ENCODE results near the gene CCNK.

Gene CCNK

DNA sequence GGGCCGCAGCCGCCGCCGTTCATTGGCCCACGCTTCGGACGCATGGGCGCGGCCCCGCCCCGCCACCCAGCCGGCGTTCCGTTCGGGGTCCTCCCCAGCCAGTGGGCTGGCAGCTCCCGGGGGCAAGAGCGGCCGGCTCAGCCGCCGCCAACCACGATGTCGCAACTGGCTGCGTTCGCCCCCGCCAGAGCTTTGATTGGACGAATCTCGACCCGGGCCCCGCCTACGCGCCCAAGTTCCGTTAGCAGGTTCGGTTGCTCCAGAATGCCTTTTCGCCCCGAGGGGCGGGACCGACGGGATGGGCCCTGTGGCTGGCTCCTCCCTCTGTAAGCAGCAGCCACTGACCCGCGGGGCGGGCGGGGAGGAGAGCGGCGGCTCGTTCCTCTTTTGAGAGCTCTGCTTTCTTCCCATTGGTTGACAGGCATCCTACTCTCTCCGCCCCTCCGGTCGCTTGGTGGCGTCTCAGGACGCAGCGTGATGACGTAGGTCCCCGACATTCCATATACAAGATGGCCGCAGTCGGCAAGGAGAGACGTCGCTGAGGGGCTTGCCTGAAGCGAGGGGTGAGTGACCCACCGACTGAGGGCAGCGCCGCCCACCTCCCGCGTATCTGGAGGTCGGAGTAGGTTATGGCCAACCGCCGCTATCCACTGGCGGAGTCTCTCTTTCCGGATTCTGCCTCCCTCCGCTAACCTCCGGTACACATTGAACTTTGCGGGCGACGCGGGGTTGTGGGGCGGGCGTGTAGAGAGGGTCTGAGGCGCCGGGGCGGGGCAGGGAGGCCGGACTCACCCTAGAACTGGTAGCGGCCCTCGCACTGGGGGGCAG lies at the start of gene CCNK:
Gene CCNK (plus strand): TSS at position 493 of the 828 bp plus-strand sequence. CDS start 11,269 bp downstream, outside the sequence.
- peak; percentile 100 for DNase-seq

DNA sequence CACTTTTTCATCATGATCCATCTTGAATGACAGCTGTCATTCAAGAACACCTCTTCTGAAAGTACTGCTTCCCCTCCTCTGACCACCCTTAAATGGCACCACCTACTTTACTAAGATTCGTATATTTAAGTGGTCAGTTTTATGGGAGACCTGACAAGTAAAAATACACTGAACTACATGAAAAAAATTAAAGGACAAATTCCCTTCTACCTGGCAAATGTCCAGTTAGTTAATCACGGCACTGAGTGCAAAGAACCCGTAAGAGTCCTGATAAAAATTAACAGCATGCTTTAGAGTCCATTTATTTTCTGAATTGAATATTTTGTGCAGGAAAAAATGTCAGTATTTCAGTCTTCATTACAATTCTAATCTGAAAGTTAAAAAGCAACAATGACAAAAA lies 49.2 kb upstream of the CCNK start:
- no peak for DNase-seq

DNA sequence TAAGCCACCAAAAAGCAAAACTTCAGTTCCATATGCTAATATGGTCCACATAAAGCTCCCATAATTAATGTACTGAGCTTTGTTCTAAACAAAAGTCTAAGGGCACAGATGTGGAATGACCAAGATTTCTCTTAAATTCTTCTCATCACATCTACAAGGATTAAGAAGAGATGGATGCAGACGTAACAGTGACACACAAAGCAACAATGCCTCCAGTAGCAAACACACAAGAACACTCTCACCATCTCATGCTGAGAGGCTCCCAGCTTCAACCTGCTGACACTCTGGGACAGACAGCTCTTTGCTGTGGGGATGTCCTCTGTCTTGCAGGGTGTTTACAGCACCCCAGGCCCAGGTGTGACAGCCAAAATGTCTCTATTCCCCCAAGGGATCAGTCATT lies 48.7 kb upstream of the CCNK start:
- DNase-seq = no peak

DNA sequence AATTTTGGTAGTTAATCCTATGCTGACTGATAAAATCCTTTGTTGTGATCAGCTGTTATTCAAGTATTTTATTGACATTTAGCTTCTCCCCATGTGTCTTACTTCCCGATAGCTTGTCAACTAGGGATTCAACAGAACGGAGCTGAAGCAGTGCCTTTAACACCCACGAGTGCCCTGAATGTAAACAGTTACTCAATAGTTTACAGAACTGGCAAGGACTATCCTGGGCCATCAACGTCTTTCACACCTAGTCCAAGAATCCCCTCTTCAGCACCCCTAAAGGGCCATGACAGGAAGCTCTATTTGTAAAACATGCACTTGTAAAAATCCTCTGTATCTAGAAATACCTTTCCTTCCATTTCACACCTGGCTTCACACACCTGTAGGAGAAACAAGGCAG lies 45.9 kb upstream of the CCNK start:
- DNase-seq = no peak

DNA sequence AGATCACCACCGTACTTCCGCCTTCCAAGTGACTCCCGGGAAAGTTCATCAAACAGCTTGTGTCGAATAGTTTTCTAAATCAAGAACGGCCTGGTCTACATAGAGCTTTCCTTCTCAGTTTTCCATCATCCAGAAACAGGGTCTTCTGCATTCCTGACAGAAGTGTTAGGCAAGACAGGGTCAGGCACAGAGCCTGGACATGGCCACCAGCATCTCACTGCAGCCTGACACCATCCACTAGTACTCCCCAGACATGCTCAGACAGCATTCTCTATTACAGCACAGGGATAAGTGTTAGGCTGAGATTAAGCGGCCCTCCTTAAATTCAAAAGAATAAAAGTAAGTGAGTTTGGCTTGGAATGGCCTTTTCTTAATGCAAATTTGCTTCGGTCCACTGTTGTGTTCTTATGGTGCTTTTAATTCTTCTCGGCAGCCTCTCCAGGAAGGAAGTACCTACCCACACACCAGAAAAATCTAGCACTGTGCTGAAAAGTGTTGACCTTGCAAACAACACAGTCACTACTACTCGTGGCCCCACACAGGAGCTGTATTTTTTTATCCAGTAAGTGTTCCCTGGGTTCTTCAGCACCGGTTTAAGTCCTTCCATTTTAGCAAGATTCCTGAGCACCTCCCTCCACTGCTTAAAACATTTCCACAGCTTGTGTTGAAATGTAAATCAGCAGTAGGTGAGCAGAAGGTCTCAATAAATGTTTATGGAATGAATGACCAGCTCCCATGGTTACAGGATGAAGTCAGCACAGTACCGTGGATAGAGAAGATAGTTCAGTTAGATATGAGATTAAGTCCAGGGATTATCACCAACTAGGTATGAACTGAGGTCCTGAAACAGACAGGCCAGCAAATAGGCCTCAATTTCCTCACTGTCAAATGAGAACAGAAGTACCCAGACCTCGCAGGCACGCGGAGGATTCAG lies 44.7 kb upstream of the CCNK start:
- no peak for DNase-seq

DNA sequence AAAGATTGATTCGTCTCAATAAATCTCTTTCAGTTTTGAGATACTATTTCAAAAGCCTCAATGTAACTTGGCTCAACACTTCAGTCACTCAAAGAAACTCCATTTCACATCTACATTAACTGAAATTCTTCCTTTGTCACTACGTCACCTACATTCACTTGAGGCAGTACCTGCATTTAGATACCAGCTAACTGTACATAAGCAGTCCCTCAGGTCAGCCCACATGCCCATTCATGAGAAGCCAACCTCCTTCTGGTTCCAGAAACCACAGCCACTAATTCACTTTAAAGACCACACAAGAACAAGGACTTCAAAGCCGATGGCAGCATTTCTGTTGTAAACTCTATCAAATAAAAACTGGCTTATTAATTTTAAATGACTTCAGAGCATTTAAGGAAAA lies 43.5 kb upstream of the CCNK start:
- no peak for DNase-seq

DNA sequence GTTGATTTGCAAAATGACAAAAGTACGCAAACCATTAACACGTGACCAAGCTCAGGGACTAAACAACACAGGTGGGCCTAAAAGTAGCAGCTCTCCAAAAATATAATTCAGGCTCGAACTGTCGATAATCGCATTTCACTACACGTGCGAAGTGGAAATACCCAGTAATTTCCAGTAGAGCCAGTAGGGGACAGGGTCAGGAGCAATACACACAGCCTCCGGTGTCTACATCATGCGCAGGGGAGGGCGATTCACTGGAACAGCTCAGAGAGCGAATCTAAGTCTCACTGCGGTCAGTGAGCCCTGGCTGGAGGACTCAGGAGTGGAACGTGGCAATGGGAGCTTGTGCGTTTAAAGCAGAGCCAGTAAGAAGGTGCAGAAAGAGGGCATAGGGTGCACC lies 40.9 kb upstream of the CCNK start:
- no peak for DNase-seq

DNA sequence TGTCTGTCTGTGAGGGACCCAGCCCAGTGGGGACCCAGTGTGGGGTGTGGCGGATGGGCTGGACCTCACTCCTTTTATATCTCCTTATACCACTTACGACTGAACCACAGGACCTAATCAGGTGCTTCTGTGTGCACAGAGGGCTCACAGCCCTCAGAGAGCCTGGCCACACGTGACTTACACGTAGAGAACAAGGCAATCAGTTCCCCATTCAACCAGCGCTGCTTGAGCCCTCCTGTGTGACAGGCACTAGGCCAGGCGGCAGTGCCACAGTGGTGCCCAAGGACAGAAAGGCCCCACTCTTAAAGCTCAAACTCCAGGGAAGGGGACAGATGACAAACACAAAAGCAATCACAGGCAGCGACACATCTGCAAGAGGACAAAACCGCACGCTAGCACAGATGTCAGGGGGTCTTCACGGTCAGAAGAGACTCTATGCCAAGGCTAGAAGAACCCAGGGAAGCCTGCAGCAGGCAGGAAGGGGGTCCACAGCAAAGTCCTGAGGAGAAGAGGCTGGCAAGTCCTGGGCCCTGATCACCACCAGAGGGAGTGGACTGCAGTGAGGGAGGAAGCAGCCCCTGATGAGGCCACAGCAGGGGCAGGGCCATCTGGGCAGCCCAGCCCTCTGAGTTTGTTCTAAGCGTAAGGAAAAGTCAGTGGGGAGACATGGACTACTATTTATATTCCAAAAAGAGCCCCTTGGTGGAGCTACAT lies 39.9 kb upstream of the CCNK start:
- DNase-seq = no peak

DNA sequence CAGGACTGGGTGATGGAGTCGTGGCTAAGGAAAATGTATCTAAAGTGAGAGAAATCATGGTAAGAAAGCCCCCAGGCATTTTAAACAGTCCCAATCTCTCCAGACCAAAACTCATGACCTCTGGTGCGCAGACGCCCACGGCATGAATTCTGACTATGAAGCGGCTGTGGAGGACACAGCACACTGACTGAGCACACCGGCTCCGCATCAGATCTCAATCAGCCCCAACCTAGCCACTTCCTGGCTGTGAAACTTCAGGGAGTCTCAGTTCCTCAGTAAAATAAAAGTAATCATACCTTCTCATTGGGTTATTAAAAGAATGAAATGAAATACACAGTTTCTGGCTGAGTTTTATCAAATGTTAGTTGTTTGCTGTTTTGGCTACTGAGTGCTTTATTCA lies 39.3 kb upstream of the CCNK start:
- DNase-seq = no peak

DNA sequence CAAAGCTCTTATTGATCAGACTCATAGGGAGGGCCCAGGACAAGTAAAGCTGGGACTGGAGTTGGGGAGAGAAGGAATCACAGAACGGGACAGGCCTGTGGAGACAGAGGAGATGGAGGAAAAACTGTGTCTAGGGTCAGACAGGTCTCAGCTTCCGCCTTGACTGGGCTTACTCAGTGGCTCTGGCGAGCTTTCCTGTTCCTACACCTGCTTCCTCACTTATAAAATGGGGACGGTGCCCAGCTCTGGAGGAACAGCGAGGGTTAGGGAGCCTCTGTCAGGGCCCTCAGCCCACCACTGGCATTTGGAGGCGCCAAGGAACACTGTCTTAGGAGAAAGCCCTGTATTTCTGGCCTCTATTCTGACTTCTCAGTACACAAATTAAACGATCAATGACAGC lies 35.3 kb upstream of the CCNK start:
- no peak for DNase-seq

DNA sequence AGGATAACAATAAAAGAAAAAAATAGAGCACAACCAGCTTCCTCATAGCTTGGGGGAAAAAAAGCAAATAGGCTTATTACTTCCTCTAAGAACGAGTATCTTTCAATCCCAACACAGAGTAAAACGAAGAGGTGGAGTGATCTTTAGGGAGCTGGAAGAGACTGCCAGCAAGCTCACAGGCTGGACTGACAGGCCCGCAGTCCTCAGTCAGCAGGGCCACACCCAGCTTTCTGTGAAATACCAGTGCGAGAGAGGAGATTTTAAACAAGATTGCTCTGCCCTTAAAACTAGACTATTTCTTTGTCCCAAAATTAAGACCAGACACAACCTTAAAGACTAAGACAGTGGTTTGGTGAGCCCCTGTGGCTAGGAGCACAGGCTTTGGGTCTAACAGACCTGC lies 33.5 kb upstream of the CCNK start:
- no peak for DNase-seq

DNA sequence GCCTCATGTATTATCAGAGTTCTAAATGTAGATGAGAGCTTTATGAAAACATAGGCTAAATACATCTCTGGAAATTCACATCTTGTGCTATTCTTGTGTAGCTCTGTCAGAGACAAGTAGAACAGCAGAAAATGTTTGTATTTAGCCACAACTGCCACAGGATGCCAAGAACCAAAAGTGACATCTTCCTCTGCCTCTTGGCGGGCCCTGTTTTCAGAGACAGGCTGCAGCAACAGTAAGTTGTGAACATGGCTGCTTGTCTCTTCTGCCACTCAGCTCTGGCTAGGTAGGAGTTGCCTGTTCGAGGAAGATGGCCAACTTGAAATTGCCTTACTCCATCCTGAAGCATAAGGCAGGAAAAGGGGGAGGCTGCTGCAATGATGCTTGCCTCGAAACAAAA lies 30.9 kb upstream of the CCNK start:
- DNase-seq = no peak

DNA sequence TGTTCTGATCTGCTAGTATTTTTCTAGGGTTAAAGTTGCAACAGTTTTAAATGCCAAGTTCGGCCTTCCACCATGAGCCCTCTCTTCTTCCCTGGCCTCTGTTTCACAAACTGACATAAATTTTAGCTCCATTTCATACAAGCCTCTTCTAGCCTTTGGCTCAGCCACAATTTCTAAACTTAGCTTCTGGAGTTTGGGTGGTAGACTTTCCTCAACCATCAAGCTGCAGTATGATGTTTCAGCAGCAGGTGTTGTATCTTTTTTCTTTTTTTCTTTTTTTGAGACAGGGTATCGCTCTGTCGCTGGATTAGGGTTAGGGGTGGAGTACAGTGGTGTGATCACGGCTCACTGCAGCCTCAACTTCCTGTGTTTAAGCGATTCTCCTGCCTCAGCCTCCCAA lies 30.0 kb upstream of the CCNK start:
- DNase-seq = no peak

DNA sequence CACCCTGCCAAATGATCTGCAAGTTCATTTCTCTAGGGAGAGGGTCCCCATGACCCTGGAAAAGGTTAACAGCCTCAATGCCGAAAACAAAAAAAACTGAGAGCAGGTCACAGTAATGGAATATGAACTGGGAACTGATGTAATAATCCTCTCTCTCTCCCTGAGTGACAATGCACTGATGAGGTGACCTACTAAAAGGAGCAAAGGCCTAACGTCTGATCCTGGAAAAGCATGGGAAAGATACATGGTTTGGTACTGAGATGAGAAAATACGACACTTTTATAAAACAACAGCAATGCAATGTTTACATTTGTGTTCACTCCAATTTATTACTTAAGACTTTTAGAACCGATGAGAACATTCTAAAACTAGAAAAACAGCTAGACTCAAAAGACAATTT lies 28.2 kb upstream of the CCNK start:
- no peak for DNase-seq

DNA sequence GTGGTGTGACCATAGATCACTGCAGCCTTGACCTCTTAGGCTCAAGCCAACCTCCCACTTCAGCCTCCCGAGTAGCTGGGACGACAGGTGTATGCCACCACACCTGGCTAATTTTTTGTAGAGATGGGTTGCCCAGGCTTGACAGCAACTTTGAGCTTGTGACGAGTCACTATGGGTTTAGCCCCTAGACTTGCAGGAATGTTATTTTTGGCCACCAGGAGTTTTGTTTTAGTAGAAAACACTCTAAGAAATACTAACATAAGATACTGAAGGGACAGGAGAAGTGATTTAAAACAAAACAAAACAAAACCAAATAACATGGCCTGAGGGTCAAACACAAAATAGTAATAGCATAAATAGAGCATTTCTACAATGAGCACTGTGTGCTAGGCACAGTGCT lies 27.0 kb upstream of the CCNK start:
- DNase-seq = no peak

DNA sequence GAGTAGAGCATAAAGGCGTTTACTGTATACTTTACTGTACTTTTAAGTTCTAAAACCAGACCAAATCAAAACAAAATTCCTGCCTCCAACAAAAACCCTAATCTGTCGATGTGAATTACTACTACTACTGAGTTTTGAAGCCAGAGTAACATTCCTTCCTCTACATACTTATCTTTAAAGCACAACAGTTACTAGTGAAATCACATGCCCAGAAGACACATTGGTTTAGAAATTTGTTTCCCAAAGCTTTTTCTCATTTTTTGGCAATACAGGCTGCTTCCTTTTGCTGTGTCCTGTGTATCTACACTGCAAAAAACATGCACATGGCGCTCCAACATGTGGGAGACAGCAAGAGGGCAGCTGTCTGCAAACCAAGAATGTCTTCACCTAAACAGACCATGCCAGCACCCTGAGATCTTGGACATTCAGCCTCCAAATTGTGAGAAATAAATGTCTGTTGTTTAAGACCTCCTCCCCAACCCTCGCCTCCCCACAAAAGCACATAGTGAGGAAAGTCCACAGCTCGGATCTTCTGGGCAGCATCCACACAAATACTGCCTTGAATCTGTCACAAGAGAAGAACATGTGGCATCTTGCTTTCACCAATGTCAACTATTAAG lies 21.6 kb upstream of the CCNK start:
- no peak for DNase-seq

DNA sequence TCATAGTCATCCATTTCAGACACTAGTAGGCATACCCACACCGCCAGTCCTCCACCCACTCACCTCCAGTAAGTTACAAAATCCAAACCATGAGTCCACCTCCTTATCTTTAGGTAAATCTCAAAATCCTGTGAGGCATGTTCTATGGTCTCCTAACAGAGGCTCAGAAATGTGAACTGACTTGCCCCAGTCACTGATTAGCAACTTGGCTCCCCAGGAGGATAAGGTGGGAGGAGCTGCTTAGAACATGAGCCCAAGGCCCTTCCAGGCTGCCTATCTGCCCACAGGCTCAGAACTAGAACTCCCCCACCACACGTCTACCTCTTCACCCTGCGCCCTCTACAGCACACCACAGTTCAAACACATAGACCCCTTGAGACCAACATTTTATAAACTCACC lies 20.4 kb upstream of the CCNK start:
- no peak for DNase-seq

DNA sequence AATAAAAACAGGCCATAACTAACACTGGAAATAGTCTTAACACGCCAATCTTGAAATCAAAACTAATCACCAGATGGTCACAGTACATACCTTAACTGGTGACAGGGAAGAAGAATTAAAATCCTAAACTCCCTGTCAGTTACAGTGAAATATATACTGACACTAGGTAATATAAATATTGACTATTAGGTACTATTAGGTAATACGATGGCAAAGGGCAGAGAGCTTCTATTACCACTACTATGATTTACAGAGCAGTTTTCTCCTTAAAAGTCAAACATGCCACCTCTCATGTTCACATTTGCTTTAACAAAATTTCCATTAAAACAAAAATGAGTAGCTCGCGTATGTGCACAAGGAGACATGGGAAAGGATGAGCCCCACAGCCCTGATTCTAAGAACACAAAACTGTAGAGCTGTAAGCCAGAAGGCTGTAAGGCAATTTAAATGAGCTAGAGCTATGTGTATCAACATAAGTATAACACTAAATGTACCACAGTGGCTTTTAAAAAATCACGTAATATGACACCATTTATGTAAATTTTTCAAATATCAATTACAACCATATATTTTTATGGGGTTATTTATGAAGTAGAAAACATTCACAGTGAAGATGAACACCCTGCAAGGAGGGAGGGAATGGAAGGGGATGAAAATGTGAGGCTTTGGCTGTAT lies 19.7 kb upstream of the CCNK start:
- DNase-seq = no peak

DNA sequence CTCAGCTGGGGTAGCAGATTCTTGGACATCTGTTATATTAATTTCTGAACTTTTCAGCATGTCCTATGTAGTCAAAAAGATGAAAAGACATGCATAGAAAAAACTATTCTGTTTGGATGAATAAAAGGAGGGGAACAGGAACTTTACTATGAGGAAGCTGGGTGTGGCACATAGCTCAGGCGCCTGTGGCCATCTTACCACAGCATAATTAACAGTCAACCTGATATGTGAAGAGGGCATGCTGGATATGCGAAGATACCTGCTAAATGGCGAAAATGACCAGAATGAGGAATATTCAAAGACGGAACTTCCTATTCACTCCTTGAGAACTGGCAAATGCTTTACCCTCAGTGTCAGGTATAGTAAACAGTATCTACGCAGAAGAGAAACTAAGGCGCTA lies 19.0 kb upstream of the CCNK start:
- no peak for DNase-seq

DNA sequence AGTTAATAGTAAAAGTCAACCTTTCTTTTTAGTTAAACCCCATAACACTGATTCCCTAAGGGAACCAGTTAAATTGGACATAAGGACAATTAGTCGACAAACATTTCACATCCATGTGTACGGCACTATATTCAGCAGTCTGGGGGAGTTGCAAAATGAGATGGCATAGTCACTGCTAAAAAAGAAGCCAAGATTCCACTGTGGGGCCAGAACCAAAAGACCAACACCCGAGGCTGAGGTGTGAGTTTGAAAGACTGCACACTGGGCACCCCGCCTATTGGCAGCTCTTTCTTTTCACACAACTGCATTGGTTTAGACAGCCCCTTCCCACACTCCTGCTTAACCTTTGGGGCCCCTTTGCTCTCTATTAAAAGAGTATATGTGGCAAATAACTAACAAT lies 17.2 kb upstream of the CCNK start:
- no peak for DNase-seq

DNA sequence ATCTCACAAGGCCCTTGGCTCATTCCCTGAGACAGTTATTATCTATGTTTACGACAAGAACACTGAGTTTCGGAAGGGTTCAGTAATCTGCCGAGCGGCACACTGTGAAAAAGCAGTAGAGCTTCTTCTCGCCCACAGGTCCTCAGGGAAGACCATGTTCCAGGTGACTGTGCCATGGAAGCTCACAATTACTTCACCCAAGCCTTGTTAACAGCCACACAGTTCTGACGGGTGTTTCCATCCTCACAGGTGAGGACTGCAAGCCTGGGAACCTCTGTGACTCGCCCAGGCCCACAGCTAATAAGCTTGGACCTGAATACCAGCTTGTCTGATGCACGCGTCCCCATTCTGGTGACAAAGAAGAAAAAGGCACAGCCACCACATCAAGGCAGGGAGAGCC lies 15.9 kb upstream of the CCNK start:
- no peak for DNase-seq

DNA sequence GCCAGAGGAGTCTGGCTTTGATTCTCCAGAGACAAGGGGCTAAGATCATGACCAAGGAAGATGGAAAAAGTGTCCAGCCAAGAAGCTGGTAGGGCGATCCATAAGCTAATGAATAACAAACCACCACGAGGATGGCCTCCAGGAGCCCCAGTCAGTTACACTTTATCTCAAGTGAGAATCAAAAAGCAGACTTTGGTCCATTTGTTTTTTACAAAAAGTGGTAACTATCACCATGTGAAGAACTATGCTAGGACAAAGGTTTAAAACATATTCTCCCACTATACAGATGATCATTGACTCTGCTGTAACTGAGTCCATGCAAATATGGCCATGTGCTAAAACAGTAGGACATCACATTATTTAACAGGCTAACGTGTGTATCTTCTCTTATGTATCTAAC lies 14.5 kb upstream of the CCNK start:
- DNase-seq = no peak
